HG03095 (cell line): ENCODE results near the gene CDH8.

ENCODE experiments used
- ATAC-seq: cut with Tn5 transposase; IDR thresholded peaks from one replicate; pipeline ENCODE4 v1.9.1; 2021; ENCODE audit warnings: moderate library complexity; ENCODE audit not compliant: unreplicated experiment

Gene CDH8

DNA sequence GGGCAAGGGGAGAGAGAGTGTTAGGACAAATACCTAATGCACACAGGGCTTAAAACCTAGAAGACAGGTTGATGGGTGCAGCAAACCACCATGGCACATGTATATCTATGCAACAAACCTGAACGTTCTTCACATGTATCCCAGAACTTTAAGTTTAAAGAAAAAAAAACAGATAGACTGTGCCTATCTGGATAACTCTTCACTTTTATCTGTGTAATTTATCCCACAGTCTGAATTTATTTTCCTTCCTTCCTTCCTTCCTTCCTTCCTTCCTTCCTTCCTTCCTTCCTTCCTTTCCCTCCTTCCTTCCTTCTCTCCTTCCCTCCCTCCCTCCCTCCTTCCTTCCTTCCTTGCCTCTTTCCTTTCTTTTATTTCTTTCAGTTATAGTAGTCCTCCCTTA lies 370.7 kb downstream of the CDH8 start:
- no peak for ATAC-seq

- ATAC-seq, result no peak
Measured at GRCh38 chr16:61659936-61660335, 376.3 kb downstream of the CDH8 start.

DNA sequence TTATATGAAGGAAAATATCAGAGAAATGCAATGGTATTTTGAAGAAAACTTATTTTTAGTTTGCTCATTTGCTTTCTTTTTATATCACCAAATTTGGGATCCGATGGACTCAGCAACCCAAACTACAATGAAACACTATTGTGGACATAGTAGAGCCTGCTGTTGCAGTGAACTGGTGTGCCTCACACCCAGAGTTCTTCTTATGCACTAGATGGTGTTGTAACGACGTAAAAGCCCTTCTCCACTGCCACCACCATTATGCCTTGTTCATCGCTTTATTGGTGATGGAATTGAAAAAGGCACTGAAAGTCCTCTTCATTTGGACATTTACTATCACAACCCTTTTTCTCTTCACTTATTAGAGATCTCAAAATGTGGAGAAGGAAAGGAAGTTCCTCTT lies 381.3 kb downstream of the CDH8 start:
- no peak for ATAC-seq

- ATAC-seq, result no peak
Measured at GRCh38 chr16:61653544-61653943, 382.7 kb downstream of the CDH8 start.

GRCh38 chr16:61645561-61645960 lies 390.7 kb downstream of the CDH8 start:
- no peak for ATAC-seq

DNA sequence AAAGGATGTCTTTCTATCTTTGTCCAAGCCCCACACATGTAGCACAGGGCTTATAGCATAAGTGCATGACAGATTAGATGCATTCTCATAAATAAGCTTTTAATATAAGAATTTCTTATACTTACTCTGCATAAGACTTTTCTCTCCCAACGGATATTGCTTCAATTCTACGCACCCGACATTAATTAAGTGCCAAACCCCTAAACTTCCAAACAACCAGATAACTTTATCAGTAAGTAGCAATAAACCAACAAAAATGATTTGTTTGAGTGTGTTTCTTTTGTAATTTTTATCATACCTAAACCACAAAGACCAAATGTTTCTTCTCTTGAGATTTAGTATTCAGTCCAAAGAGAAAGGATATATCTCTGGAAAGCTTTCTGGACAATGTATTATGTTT lies 391.5 kb downstream of the CDH8 start:
- no peak for ATAC-seq

DNA sequence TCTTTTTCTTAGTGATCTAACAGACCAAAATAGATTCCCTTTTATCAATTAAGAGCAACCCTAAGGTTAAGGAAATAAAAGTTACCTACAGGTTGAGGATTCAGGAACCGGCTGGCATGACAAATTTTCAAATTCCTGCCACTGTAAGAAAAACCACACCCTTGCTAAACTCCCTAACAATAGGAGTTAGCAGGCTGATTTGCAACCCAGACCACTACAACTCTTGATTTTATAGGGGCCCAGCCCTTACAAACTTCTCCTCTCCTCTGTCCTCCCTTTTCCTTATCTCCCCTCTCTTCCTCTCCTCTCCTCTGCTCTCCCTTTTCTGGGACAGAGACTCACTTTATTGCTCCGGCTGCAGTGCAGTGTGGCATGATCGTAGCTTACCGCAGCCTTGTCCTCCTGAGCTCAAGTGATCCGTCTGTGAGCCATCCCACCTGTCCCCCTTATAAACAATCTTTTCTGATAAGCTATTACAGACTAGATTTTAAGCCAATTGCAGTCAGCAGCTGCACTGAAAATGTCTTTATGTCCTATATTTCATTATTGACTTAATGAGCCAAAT lies 418.9 kb downstream of the CDH8 start:
- no peak for ATAC-seq

DNA sequence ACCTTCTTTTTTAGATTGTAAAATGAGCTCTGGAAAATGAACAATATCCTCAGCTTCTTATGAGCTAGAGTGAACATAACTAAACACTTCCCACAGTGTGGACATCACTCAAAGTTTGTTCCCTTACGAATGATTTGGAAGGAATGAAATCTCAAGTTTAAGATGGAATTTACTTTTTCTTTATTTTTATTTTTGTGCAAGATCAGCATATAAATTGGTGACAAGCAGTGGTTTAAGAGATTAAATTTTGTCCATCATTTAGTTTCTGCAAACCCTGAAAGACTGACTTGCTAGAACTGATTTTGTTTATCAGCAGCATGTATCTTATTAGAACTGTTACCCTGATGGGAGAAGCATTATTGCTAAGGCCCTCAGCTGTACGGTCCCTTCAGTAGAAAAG lies 420.1 kb downstream of the CDH8 start:
- ATAC-seq, result no peak

DNA sequence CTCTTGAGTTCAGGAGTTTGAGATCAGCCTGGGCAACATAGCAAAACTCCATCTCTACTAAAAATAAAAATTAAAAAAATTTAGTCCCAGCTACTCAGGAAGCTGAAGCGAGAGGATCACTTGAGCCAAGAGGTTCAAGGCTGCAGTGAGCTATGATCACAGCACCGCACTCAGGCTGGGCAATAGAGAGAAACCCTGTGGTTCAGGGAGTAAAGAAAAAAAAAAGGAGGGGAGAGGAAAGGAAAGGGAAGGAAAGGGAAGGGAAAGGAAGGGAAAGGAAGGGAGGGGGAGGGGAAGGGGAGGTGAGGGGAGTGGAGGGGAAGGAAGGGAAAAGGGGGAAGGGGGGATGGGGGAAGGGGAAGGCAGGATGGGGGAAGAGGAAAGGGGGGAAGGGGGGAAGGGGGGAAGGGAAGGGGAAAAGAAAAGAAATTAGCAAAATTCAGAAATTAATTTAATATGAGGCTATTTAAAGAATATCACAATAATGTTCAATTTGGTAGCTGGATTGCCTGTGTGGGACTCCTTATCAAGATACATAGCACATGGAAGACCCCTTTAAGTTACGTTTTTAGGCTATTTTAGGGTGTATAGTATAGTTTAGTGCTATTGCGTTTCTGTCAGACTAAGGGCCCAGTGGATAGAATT lies 424.3 kb downstream of the CDH8 start:
- ATAC-seq, result no peak

DNA sequence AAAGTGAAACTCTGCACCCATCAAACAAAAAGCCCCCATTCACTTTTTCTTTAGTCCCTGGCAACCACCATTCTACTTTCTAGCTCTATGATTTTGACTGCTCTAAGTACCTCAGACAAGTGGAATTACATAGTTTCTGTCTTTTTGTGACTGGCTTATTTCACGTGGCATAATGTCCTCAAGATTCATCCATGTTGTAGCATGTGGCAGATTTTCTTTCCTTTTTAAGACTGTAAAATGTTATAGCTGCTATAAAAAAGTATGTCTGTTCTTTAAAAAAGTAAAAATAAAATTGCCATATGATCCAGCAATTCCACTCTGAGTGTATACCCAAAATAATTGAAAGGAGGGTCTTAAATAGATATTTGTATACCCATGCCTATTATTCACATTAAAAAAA lies 429.7 kb downstream of the CDH8 start:
- no peak for ATAC-seq
